H1 (cell line): Measurements from ENCODE around the gene MC5R. TPM values are rescaled to one million over a fixed set of nuclear protein-coding genes. Genes with fewer than 3 reads are reported as not detected.

ENCODE experiments used
- CTCF ChIA-PET: fragments of 300-600 bp; sonication (Branson Sonifier 250); formaldehyde crosslinking; loops from one replicate; lab custom pipeline; 2021; ENCODE audit not compliant: partially characterized antibody; lab: Charles Lee
- POLR2A ChIA-PET: fragments of 300-600 bp; sonication (Branson Sonifier 250); formaldehyde crosslinking; loops from one replicate; lab custom pipeline; 2021; ENCODE audit warnings: inconsistent platforms; ENCODE audit not compliant: partially characterized antibody; lab: Charles Lee
- DNase-seq, 2 experiments: peaks; one replicate each; pipeline versions ENCODE4 v3.0.0 to v3.0.0-alpha.2; 2010 to 2022; ENCODE audit warnings: low spot score in 2 of 2, low read depth in 1 of 2, mixed read lengths in 1 of 2
- FAIRE-seq: peaks from 2 replicates; lab custom pipeline; 2011; peaks lifted over from hg19 to GRCh38; lab: Jason Lieb, UNC
- H2AFZ ChIP-seq: 2 replicates; pipeline ENCODE4 v1.8.1; 2012; ENCODE audit warnings: low read length, inconsistent platforms
- H2AK5ac ChIP-seq: 2 replicates; pipeline ENCODE4 v1.6.1; 2013; ENCODE audit warnings: low read depth, low read length
- H2BK120ac ChIP-seq: replicated peaks from 2 replicates; pipeline ENCODE3; 2013; ENCODE audit warnings: low read depth, low read length, inconsistent platforms
- H2BK12ac ChIP-seq: 2 replicates; pipeline ENCODE4 v1.6.1; 2013; ENCODE audit warnings: low read depth, low read length
- H2BK15ac ChIP-seq: 2 replicates; pipeline ENCODE4 v1.6.1; 2013; ENCODE audit warnings: low read length
- H2BK20ac ChIP-seq: 2 replicates; pipeline ENCODE4 v1.6.1; 2013; ENCODE audit warnings: low read length
- H2BK5ac ChIP-seq: 2 replicates; pipeline ENCODE4 v1.6.1; 2013; ENCODE audit warnings: low read depth, low read length
- H3K14ac ChIP-seq: 2 replicates; pipeline ENCODE4 v1.6.1; 2013; ENCODE audit warnings: inconsistent platforms; ENCODE audit not compliant: insufficient read length
- H3K18ac ChIP-seq: 2 replicates; pipeline ENCODE4 v1.6.1; 2013; ENCODE audit warnings: low read length; ENCODE audit errors: extremely low read depth
- H3K23ac ChIP-seq: 2 replicates; pipeline ENCODE4 v1.6.1; 2013; ENCODE audit warnings: inconsistent platforms; ENCODE audit not compliant: insufficient read length
- H3K23me2 ChIP-seq: 2 replicates; pipeline ENCODE4 v1.6.1; 2013; ENCODE audit warnings: low read depth, low read length
- H3K27ac ChIP-seq: 2 replicates; pipeline ENCODE4 v1.6.1; 2011; ENCODE audit warnings: low read depth, low read length, inconsistent platforms
- H3K27me3 ChIP-seq, 4 experiments: replicated peaks in 1 of 4; 1 replicate in 1 of 4; 2 replicates in 3 of 4; pipeline versions ENCODE4 v1.6.1 to v1.8.1; 2011 to 2013; ENCODE audit warnings: low read length in 3 of 4, mild to moderate bottlenecking in 3 of 4, inconsistent platforms in 2 of 4, mixed read lengths in 2 of 4, moderate library complexity in 1 of 4; ENCODE audit not compliant: control insufficient read depth in 3 of 4, insufficient read depth in 3 of 4; ENCODE audit errors: extremely low read depth in 1 of 4
- H3K36me3 ChIP-seq, 4 experiments: 2 replicates each; pipeline versions ENCODE4 v1.6.1 to v1.8.1; 2011 to 2013; ENCODE audit warnings: mild to moderate bottlenecking in 4 of 4, low read length in 3 of 4, moderate library complexity in 2 of 4, control low read depth in 1 of 4, inconsistent platforms in 1 of 4; ENCODE audit not compliant: insufficient read depth in 4 of 4, control insufficient read depth in 2 of 4
- H3K4ac ChIP-seq: replicated peaks from 2 replicates; pipeline ENCODE3; 2013; ENCODE audit warnings: low read length, low read depth, mixed read lengths, inconsistent platforms; ENCODE audit not compliant: insufficient read length
- H3K4me1 ChIP-seq, 4 experiments: replicated peaks in 1 of 4; 1 replicate in 1 of 4; 2 replicates in 3 of 4; pipeline versions ENCODE4 v1.6.1 to v1.8.1; 2011 to 2013; ENCODE audit warnings: low read length in 3 of 4, inconsistent platforms in 2 of 4, mixed read lengths in 1 of 4; ENCODE audit not compliant: insufficient read depth in 4 of 4, control insufficient read depth in 3 of 4
- H3K4me2 ChIP-seq, 2 experiments: 2 replicates each; pipeline versions ENCODE4 v1.6.1 to v1.8.1; 2011 to 2013; ENCODE audit warnings: low read depth in 2 of 2, low read length in 2 of 2, control low read depth in 1 of 2, inconsistent platforms in 1 of 2, mild to moderate bottlenecking in 1 of 2; ENCODE audit not compliant: insufficient read depth in 1 of 2
- H3K4me3 ChIP-seq, 4 experiments: fragments of 200-600, 300-600 bp in 1 of 4; sonication (generic), shearing (Covaris generic), sonication (Bioruptor Twin) in 1 of 4; 2 replicates each; pipeline versions ENCODE4 v1.5.1 to v1.8.1; 2011 to 2016; ENCODE audit warnings: low read length in 4 of 4, low read depth in 3 of 4, control low read depth in 2 of 4, inconsistent platforms in 2 of 4, mild to moderate bottlenecking in 2 of 4, mixed read lengths in 1 of 4, moderate library complexity in 1 of 4; ENCODE audit not compliant: insufficient read depth in 2 of 4; ENCODE audit errors: extremely low read depth in 1 of 4
- H3K56ac ChIP-seq: replicated peaks from 2 replicates; pipeline ENCODE3; 2013; ENCODE audit warnings: low read depth, mild to moderate bottlenecking, mixed read lengths, low read length, inconsistent platforms; ENCODE audit not compliant: insufficient read length
- H3K79me1 ChIP-seq: 2 replicates; pipeline ENCODE4 v1.6.1; 2013; ENCODE audit warnings: low read depth, low read length, control low read depth
- H3K79me2 ChIP-seq, 2 experiments: 2 replicates each; pipeline versions ENCODE4 v1.6.1 to v1.8.1; 2012 to 2013; ENCODE audit warnings: low read length in 2 of 2, mild to moderate bottlenecking in 2 of 2, inconsistent platforms in 1 of 2; ENCODE audit not compliant: insufficient read depth in 2 of 2, control insufficient read depth in 1 of 2
- H3K9ac ChIP-seq, 4 experiments: replicated peaks in 1 of 4; 1 replicate in 1 of 4; 2 replicates in 3 of 4; pipeline versions ENCODE4 v1.6.1 to v1.8.1; 2011 to 2013; ENCODE audit warnings: low read depth in 3 of 4, low read length in 3 of 4, control low read depth in 2 of 4, mild to moderate bottlenecking in 2 of 4, moderate library complexity in 2 of 4, inconsistent platforms in 1 of 4; ENCODE audit errors: extremely low read depth in 1 of 4
- H3K9me3 ChIP-seq, 2 experiments: 2 replicates each; pipeline versions ENCODE4 v1.6.1 to v1.8.1; 2012 to 2013; ENCODE audit warnings: mild to moderate bottlenecking in 2 of 2, moderate library complexity in 2 of 2, control low read depth in 1 of 2, inconsistent platforms in 1 of 2, low read depth in 1 of 2, low read length in 1 of 2, mixed read lengths in 1 of 2; ENCODE audit not compliant: insufficient read depth in 2 of 2
- H4K20me1 ChIP-seq, 2 experiments: replicated peaks in 1 of 2; 2 replicates each; pipeline versions ENCODE3 to v1.8.1; 2011 to 2013; ENCODE audit warnings: inconsistent platforms in 2 of 2, low read length in 2 of 2, mild to moderate bottlenecking in 1 of 2; ENCODE audit not compliant: insufficient read depth in 2 of 2, control insufficient read depth in 1 of 2
- H4K5ac ChIP-seq: 2 replicates; pipeline ENCODE4 v1.6.1; 2013; ENCODE audit warnings: low read length, low read depth, mixed read lengths, inconsistent platforms; ENCODE audit not compliant: insufficient read length
- H4K8ac ChIP-seq: 2 replicates; pipeline ENCODE4 v1.8.0; 2013; ENCODE audit warnings: mild to moderate bottlenecking, moderate library complexity, low read length, inconsistent platforms; ENCODE audit not compliant: insufficient read depth; ENCODE audit errors: extremely low read depth
- H4K91ac ChIP-seq: replicated peaks from 2 replicates; pipeline ENCODE3; 2013; ENCODE audit warnings: low read length, mixed read lengths, inconsistent platforms; ENCODE audit not compliant: insufficient read length
- ATF3 ChIP-seq: IDR thresholded peaks from 2 replicates; pipeline ENCODE4 v1.6.1; 2011; ENCODE audit warnings: low read depth, mild to moderate bottlenecking, low read length; ENCODE audit not compliant: insufficient read depth
- CTCF ChIP-seq, 3 experiments: IDR thresholded peaks; 1 replicate in 2 of 3; 2 replicates in 1 of 3; pipeline versions ENCODE4 v1.5.1 to v1.6.1; 2011; ENCODE audit warnings: low read length in 3 of 3, mild to moderate bottlenecking in 3 of 3, inconsistent platforms in 2 of 3, low read depth in 1 of 3, moderate library complexity in 1 of 3; ENCODE audit not compliant: insufficient read depth in 1 of 3; ENCODE audit errors: control extremely low read depth in 1 of 3
- JUND ChIP-seq: IDR thresholded peaks from 2 replicates; pipeline ENCODE4 v1.6.1; 2011; ENCODE audit warnings: mild to moderate bottlenecking, improper control_type of control experiment, low read length
- POU5F1 ChIP-seq: IDR thresholded peaks from 2 replicates; pipeline ENCODE4 v1.6.1; 2011; ENCODE audit warnings: low read depth, mild to moderate bottlenecking, low read length, moderate library complexity
- RAD21 ChIP-seq, 2 experiments: IDR thresholded peaks in 1 of 2; conservative IDR thresholded peaks in 1 of 2; 2 replicates each; pipeline ENCODE4 v1.6.1; 2011; ENCODE audit warnings: low read depth in 2 of 2, low read length in 2 of 2, improper control_type of control experiment in 1 of 2, inconsistent platforms in 1 of 2, mild to moderate bottlenecking in 1 of 2, moderate library complexity in 1 of 2
- whole genome bisulfite sequencing, 2 experiments: shearing (Covaris generic) in 1 of 2; methylation state at CpG; one replicate each; pipeline versions ENCODE4 v1.1.6 to v1.1.7; 2013 to 2015; ENCODE audit warnings: low lambda C conversion rate in 2 of 2, mixed read lengths in 2 of 2, inconsistent platforms in 1 of 2, low coverage in 1 of 2, missing lambda C conversion rate in 1 of 2; ENCODE audit not compliant: insufficient replicate concordance in 2 of 2, insufficient coverage in 1 of 2, insufficient read length in 1 of 2; ENCODE audit errors: extremely low coverage in 1 of 2, missing lambda C conversion rate in 1 of 2; 5-methylcytosine and 5-hydroxymethylcytosine counted together
- polyA plus RNA-seq, 7 experiments: library from polyadenylated mRNA; depleted of rRNA in 3 of 7; stranded (reverse) in 5 of 7; unstranded in 2 of 7; fragments of >200 nt in 5 of 7; fragments of 200-250 nt in 2 of 7; gene quantifications; 1 replicate in 5 of 7; 2 replicates in 1 of 7; 4 replicates in 1 of 7; pipeline versions ENCODE4 v1.2.1 to v1.2.3, GENCODE V29; 2011 to 2013; ENCODE audit warnings: missing spikeins in 2 of 7, mixed read lengths in 2 of 7
- total RNA-seq: library from RNA; stranded (reverse); fragmentation: NEBNext Ultra II Directional; extraction: Animal tissue kit (Norgen Biotek cat#: 25700); gene quantifications from 2 replicates; pipeline ENCODE4 v1.2.1, GENCODE V29; 2021

Gene MC5R
- total and polyA plus RNA-seq, 2 of the 8 experiments (the other 6 are each of a cell fraction or from before 2014, with no cell fraction given) = 0.37 to 1.4 TPM

DNA sequence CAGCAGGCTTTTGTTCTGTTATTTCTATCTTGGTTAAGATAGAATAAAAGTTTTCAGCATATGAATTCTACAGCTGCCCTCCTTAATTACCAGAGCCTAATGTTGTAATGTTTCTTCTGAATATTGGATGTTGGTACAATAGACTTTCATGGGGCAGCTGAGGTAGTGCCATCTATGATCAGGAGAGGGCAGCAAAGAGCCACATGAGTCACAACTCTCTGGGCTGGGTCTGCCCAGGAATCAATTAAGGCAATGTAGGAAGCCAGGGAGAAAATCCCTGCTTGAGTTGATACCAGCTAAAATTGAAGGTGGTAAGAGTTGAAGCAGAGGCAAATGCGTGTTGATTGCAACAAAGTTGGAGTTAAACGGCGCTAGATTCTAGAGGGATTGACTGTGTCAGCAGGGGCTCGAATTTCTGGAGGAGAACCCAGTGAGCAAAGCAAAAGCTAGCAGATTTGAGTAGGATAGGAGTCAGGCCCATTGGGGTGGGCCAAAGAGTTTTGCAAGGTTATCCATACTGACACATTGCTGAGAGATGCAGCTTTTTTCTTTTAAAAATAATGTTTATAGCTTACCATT, 10.6 kb upstream of the MC5R start:
- H3K27me3 ChIP-seq = no peaks in the 10 kb centered on the region
- H4K5ac ChIP-seq = no peak overlapping the region
- H3K79me1 ChIP-seq = no peaks in the 10 kb centered on the region
- H3K56ac ChIP-seq = no peak overlapping the region
- H3K18ac ChIP-seq = no peak overlapping the region; the same call in 1 of the 2 replicates
- H3K36me3 ChIP-seq = no peaks in the 10 kb centered on the region
- H2AFZ ChIP-seq = peak overlapping the region; percentile 99
- no peak overlapping the region for H3K4me2 ChIP-seq
- H2BK12ac ChIP-seq = no peak overlapping the region
- H3K23ac ChIP-seq = no peak overlapping the region
- no peak overlapping the region for H2BK15ac ChIP-seq
- H3K14ac ChIP-seq = no peak overlapping the region
- H3K79me2 ChIP-seq = no peaks in the 10 kb centered on the region
- TF ChIP-seq JUND (peak; percentile 86), CTCF (IDR thresholded peaks at IDR 0.05; ENCODE audit: control extremely low read depth in 1 of 3, insufficient read depth in 1 of 3, low read depth in 1 of 3, low read length in 3 of 3) (peak; percentile 62 to 81 (median 71)), RAD21 (IDR thresholded peaks at IDR 0.05 in 1 of 2, conservative IDR thresholded peaks at IDR 0.05 in 1 of 2; ENCODE audit: low read depth in 2 of 2, low read length in 2 of 2) (peak; percentile 87), POU5F1 (no peak), ATF3 (no peak)
- TF ChIP-seq, all 59 proteins: peak for 3
- H2AK5ac ChIP-seq = no peak overlapping the region
- no peak overlapping the region for H2BK20ac ChIP-seq
- ChIA-PET CTCF (interaction anchor here (0.7 to 10.2 kb wide), 35 partner anchors 8 to 552 kb away, joined by 3 to 104 read pairs (median 4); partner anchors contain the start of gene MC5R), POLR2A (interaction anchor here (1.4 kb wide), 1 partner anchor 273 kb away, joined by 3 read pairs; no protein-coding TSS in a partner anchor)
- no peaks in the 10 kb centered on the region for H4K20me1 ChIP-seq
- no peak overlapping the region for H4K8ac ChIP-seq
- H3K27ac ChIP-seq = no peak overlapping the region
- H3K9ac ChIP-seq = no peak overlapping the region
- peaks cover 14 to 41% (median 31%) of the 10 kb centered on the region in 4 experiments for H3K4me1 ChIP-seq
- H3K4me3 ChIP-seq = no peak overlapping the region
- no peaks in the 10 kb centered on the region for H3K9me3 ChIP-seq
- DNase-seq = peak in 1 of 2 experiments; percentile 82
- H2BK5ac ChIP-seq = no peak overlapping the region
- no peak overlapping the region for H3K4ac ChIP-seq
- H3K23me2 ChIP-seq = no peaks in the 10 kb centered on the region
- no peak overlapping the region for H2BK120ac ChIP-seq
- peak; percentile 95 for FAIRE-seq
- no peak overlapping the region for H4K91ac ChIP-seq
- WGBS, 2 experiments = 19% methylated on average over 4 of the region's 4 CpGs; no CpG with 5 or more reads in 1 of the 2 experiments
